Stimulated activated CD8-positive, alpha-beta memory T cell treated with anti-CD3 and anti-CD28 coated beads, Interleukin-4, amount 100 ng/mL, for 24 hours (primary cell): ENCODE measurements around the gene GCAT.
A peak's percentile ranks its signal among the peaks of the same experiment; 100 is the strongest.

Source experiments
- DNase-seq: peaks from one replicate; pipeline ENCODE4 v3.0.0-alpha.2; 2020; ENCODE audit warnings: low read depth

The GCAT gene

GRCh38 chr22:37843741-37844089 lies 36.0 kb downstream of the GCAT start:
- peak; percentile 34 for DNase-seq

- DNase-seq: no peak
These were observed 37.2 kb downstream of the GCAT start for GRCh38 chr22:37844904-37845329.

GRCh38 chr22:37846433-37846832 lies 38.7 kb downstream of the GCAT start:
- no peak for DNase-seq

- no peak for DNase-seq
These were observed 40.9 kb downstream of the GCAT start for GRCh38 chr22:37848587-37849088.

GRCh38 chr22:37849089-37849751 lies 41.5 kb downstream of the GCAT start, which contains the start of gene EIF3L:
Gene EIF3L, plus strand, starts transcription at chr22:37849419. Its CDS starts 31 bp downstream, at chr22:37849450.
- DNase-seq: peak; percentile 85

GRCh38 chr22:37850801-37851200 lies 43.1 kb downstream of the GCAT start:
- no peak for DNase-seq

GRCh38 chr22:37852418-37852817 lies 44.7 kb downstream of the GCAT start:
- DNase-seq: no peak

GRCh38 chr22:37854946-37855345 lies 47.2 kb downstream of the GCAT start:
- DNase-seq: no peak

- no peak for DNase-seq
These were observed 47.7 kb downstream of the GCAT start for GRCh38 chr22:37855462-37855861.

- no peak for DNase-seq
These were observed 53.2 kb downstream of the GCAT start for GRCh38 chr22:37860796-37861421.

- DNase-seq: no peak
These were observed 55.0 kb downstream of the GCAT start for GRCh38 chr22:37862570-37863325.

- no peak for DNase-seq
These were observed 57.8 kb downstream of the GCAT start for GRCh38 chr22:37865510-37865909.
